Epithelial cell of esophagus (primary cell): ENCODE measurements around the gene RNF169.
A peak's percentile ranks its signal among the peaks of the same experiment; 100 is the strongest.

Source experiments
- DNase-seq: peaks from one replicate; pipeline ENCODE4 v3.0.0; 2010; ENCODE audit warnings: low read depth
- H3K4me3 ChIP-seq: 2 replicates; pipeline ENCODE4 v1.5.1; 2011; ENCODE audit warnings: mild to moderate bottlenecking, low read length, control low read depth
- CTCF ChIP-seq: IDR thresholded peaks from 2 replicates; pipeline ENCODE4 v1.5.1; 2011; ENCODE audit warnings: low read depth, mild to moderate bottlenecking, low read length, control low read depth, inconsistent platforms; ENCODE audit not compliant: insufficient read depth; ENCODE audit errors: missing control alignments

Gene RNF169

GRCh38 chr11:74786574-74786973 lies 37.9 kb downstream of the RNF169 start:
- no peak overlapping the region for H3K4me3 ChIP-seq
- TF ChIP-seq CTCF, result no peak
- no peak for DNase-seq

GRCh38 chr11:74791333-74792100 lies 42.9 kb downstream of the RNF169 start:
- TF ChIP-seq CTCF, result no peak

GRCh38 chr11:74806267-74806666 lies 57.6 kb downstream of the RNF169 start:
- no peak overlapping the region for H3K4me3 ChIP-seq
- no peak for TF ChIP-seq CTCF
- DNase-seq, result peak; percentile 54

More at GRCh38 chr11:74791333-74792100, 42.9 kb downstream of the RNF169 start:
- DNase-seq, result no peak
- no peak overlapping the region for H3K4me3 ChIP-seq

GRCh38 chr11:74809801-74810200 lies 61.2 kb downstream of the RNF169 start:
- H3K4me3 ChIP-seq, result no peak overlapping the region
- no peak for DNase-seq
- TF ChIP-seq CTCF, result no peak

GRCh38 chr11:74815966-74816365 lies 67.3 kb downstream of the RNF169 start:
- DNase-seq, result no peak
- H3K4me3 ChIP-seq, result no peak overlapping the region
- no peak for TF ChIP-seq CTCF

- TF ChIP-seq CTCF, result no peak
- no peak for DNase-seq
- no peak overlapping the region for H3K4me3 ChIP-seq
Measured at GRCh38 chr11:74816664-74817063, 68.0 kb downstream of the RNF169 start.
